Loucy (cell line): ENCODE results near the gene TAP1.
A peak's percentile ranks its signal among the peaks of the same experiment; 100 is the strongest.

Experiments used
- H2AFZ ChIP-seq: fragments of 200-600 bp; sonication (generic); 2 replicates; pipeline ENCODE4 v1.6.0; 2016; ENCODE audit warnings: antibody characterized with exemption, mild to moderate bottlenecking, low read length, moderate library complexity
- H3F3A ChIP-seq: fragments of 200-600 bp; 2 replicates; pipeline ENCODE4 v1.6.0; 2016; ENCODE audit warnings: antibody characterized with exemption, low read depth, mild to moderate bottlenecking
- H3K27me3 ChIP-seq: fragments of 200-600 bp; sonication (generic); 2 replicates; pipeline ENCODE4 v1.6.1; 2014; ENCODE audit warnings: low read length, mild to moderate bottlenecking; ENCODE audit not compliant: insufficient read depth, poor library complexity, severe bottlenecking
- H3K36me3 ChIP-seq: fragments of 200-600 bp; sonication (generic); 2 replicates; pipeline ENCODE4 v1.6.1; 2016; ENCODE audit warnings: low read length; ENCODE audit not compliant: insufficient read depth
- H3K4me1 ChIP-seq: fragments of 200-600 bp; sonication (generic); 2 replicates; pipeline ENCODE4 v1.5.1; 2014; ENCODE audit warnings: low read length, mild to moderate bottlenecking; ENCODE audit not compliant: insufficient read depth, poor library complexity, severe bottlenecking
- H3K4me2 ChIP-seq: fragments of 200-600 bp; sonication (generic); 2 replicates; pipeline ENCODE4 v1.6.0; 2014; ENCODE audit warnings: antibody characterized with exemption, low read length, low read depth, mild to moderate bottlenecking; ENCODE audit not compliant: poor library complexity, severe bottlenecking
- H3K4me3 ChIP-seq: fragments of 200-600 bp; sonication (generic); 2 replicates; pipeline ENCODE4 v1.5.1; 2014; ENCODE audit warnings: low read length, mild to moderate bottlenecking, mixed read lengths; ENCODE audit not compliant: poor library complexity, severe bottlenecking
- H3K79me2 ChIP-seq: fragments of 200-600 bp; sonication (generic); 2 replicates; pipeline ENCODE4 v1.6.1; 2014; ENCODE audit warnings: low read length; ENCODE audit not compliant: insufficient read depth
- H3K9ac ChIP-seq: fragments of 200-600 bp; sonication (generic); 2 replicates; pipeline ENCODE4 v1.6.0; 2014; ENCODE audit warnings: mild to moderate bottlenecking, low read depth, low read length, moderate library complexity; ENCODE audit not compliant: poor library complexity, severe bottlenecking
- H3K9me2 ChIP-seq: fragments of 200-600 bp; sonication (generic); replicated peaks from 2 replicates; pipeline ENCODE4 v1.6.1; 2016; ENCODE audit warnings: low read depth, low read length, mixed read lengths
- H3K9me3 ChIP-seq: fragments of 200-600 bp; sonication (generic); 2 replicates; pipeline ENCODE4 v1.6.1; 2014; ENCODE audit warnings: mild to moderate bottlenecking, antibody characterized with exemption, low read length, low read depth; ENCODE audit not compliant: insufficient read depth
- H4K20me1 ChIP-seq: fragments of 200-600 bp; sonication (generic); 2 replicates; pipeline ENCODE4 v1.6.0; 2014; ENCODE audit warnings: antibody characterized with exemption, low read length, mild to moderate bottlenecking; ENCODE audit not compliant: insufficient read depth, poor library complexity, severe bottlenecking
- CTCF ChIP-seq: fragments of 200-600 bp; sonication (generic); conservative IDR thresholded peaks from 2 replicates; pipeline ENCODE4 v1.5.1; 2014; ENCODE audit warnings: mild to moderate bottlenecking, antibody characterized with exemption, low read length
- EZH2phosphoT487 ChIP-seq: fragments of 200-600 bp; IDR thresholded peaks from 2 replicates; pipeline ENCODE4 v1.6.1; 2018; ENCODE audit warnings: antibody characterized with exemption, mild to moderate bottlenecking, moderate library complexity, borderline replicate concordance

Gene TAP1

GRCh38 chr6:32842690-32843089, 10.8 kb downstream of the TAP1 start:
- Histone ChIP-seq H3K9me2 (no peaks in the 10 kb centered on the region), H2AFZ (no peak overlapping the region), H3K4me2 (peak overlapping the region; percentile 99), H3K4me3 (peak overlapping the region; percentile 97), H3K9ac (peak overlapping the region; percentile 100), H3F3A (peaks cover 24% of the 10 kb centered on the region), H3K79me2 (peaks cover 76% of the 10 kb centered on the region), H4K20me1 (peaks cover 24% of the 10 kb centered on the region), H3K4me1 (peaks cover 69% of the 10 kb centered on the region), H3K36me3 (peaks cover 29% of the 10 kb centered on the region), H3K9me3 (no peaks in the 10 kb centered on the region), H3K27me3 (peaks cover 11% of the 10 kb centered on the region)
- TF ChIP-seq CTCF: no peak
- TF ChIP-seq EZH2phosphoT487: no peak

- peaks cover 76% of the 10 kb centered on the region for H3K79me2 ChIP-seq
- H3K4me3 ChIP-seq: peak overlapping the region; percentile 97
- H3K36me3 ChIP-seq: peaks cover 24% of the 10 kb centered on the region
- H2AFZ ChIP-seq: no peak overlapping the region
- peak overlapping the region; percentile 100 for H3K9ac ChIP-seq
- H4K20me1 ChIP-seq: peaks cover 20% of the 10 kb centered on the region
- peaks cover 11% of the 10 kb centered on the region for H3K27me3 ChIP-seq
- peak overlapping the region; percentile 99 for H3K4me2 ChIP-seq
- peaks cover 24% of the 10 kb centered on the region for H3F3A ChIP-seq
- H3K9me2 ChIP-seq: no peaks in the 10 kb centered on the region
- H3K9me3 ChIP-seq: no peaks in the 10 kb centered on the region
- TF ChIP-seq CTCF (no peak), EZH2phosphoT487 (no peak)
- peaks cover 69% of the 10 kb centered on the region for H3K4me1 ChIP-seq
Observed at GRCh38 chr6:32842021-32842650, 11.4 kb downstream of the TAP1 start.

GRCh38 chr6:32840604-32841246, 12.8 kb downstream of the TAP1 start:
- Histone ChIP-seq H3K4me3 (peak overlapping the region; percentile 97), H3K9me3 (no peaks in the 10 kb centered on the region), H3K9ac (peak overlapping the region; percentile 100), H2AFZ (no peak overlapping the region), H3K36me3 (peaks cover 19% of the 10 kb centered on the region), H3K9me2 (no peaks in the 10 kb centered on the region), H3K27me3 (peaks cover 11% of the 10 kb centered on the region), H3K79me2 (peaks cover 76% of the 10 kb centered on the region), H4K20me1 (peaks cover 17% of the 10 kb centered on the region), H3K4me2 (peak overlapping the region; percentile 99), H3K4me1 (peaks cover 70% of the 10 kb centered on the region), H3F3A (peaks cover 12% of the 10 kb centered on the region; the same call in 1 of the 2 replicates)
- no peak for TF ChIP-seq EZH2phosphoT487
- TF ChIP-seq CTCF: no peak
